ENCODE measurements around the gene GANC.

GRCh38 chr15:42363942-42364341 is 90.9 kb downstream of the GANC start:
- TF ChIP-seq CTCF (IDR thresholded peaks at IDR 0.05) (no peak), POLR2A (IDR thresholded peaks at IDR 0.05) (no peak)
